Pancreas (tissue), 10 donors: ENCODE data around the gene PAPPA. TPM values are rescaled to one million over a fixed set of nuclear protein-coding genes. Genes with fewer than 3 reads are reported as not detected.

Experiments
- ATAC-seq, 4 donors: fragments of 200-7000 bp; cut with Tn5 transposase; one replicate each; pipeline versions ENCODE4 v1.8.0 to v1.9.1; 2020; ENCODE audit warnings: mild to moderate bottlenecking in 4 of 4, moderate library complexity in 4 of 4
- DNase-seq, 6 donors: peaks; one replicate each; pipeline ENCODE4 v3.0.0-alpha.2; 2020
- FAIRE-seq: peaks from 2 replicates; lab custom pipeline; 2012; peaks lifted over from hg19 to GRCh38; lab: Jason Lieb, UNC
- H3K27ac ChIP-seq, 4 donors: fragments of 200-600 bp; sonication (generic); 1 replicate in 3 of 4; 2 replicates in 1 of 4; pipeline versions ENCODE4 v1.5.0 to v1.8.0; 2020
- H3K27me3 ChIP-seq, 4 donors: fragments of 200-600 bp; one replicate each; pipeline ENCODE4 v1.8.0; 2021
- H3K36me3 ChIP-seq, 3 donors: fragments of 200-600 bp; sonication (generic) in 1 of 3; one replicate each; pipeline versions ENCODE4 v1.5.0 to v1.8.0; 2020 to 2021
- H3K4me1 ChIP-seq, 3 donors: fragments of 200-600 bp; one replicate each; pipeline ENCODE4 v1.8.0; 2021
- H3K4me3 ChIP-seq, 4 donors: fragments of 200-600 bp; sonication (generic) in 2 of 4; one replicate each; pipeline versions ENCODE4 v1.5.0 to v1.8.0; 2020 to 2021
- H3K9me3 ChIP-seq, 4 donors: fragments of 200-600 bp; one replicate each; pipeline ENCODE4 v1.8.0; 2021
- WGBS, 2 donors: extraction: QIAGEN DNeasy Blood & Tissue Kit; methylation state at CpG; one replicate each; pipeline ENCODE4 v1.1.7; 2013; 5-methylcytosine and 5-hydroxymethylcytosine counted together
- intact Hi-C, 3 donors: fragments of 100-400 bp; cut with DNase I; formaldehyde crosslinking; loops; one replicate each; pipeline versions ENCODE4 v1.11.1 to v1.14.2; 2022
- polyA plus RNA-seq, 2 donors: library from polyadenylated mRNA; stranded (reverse); fragments of 200-250 nt; gene quantifications; one replicate each; pipeline ENCODE4 v1.2.3, GENCODE V29; 2013
- total RNA-seq, 6 donors: library from RNA; stranded (reverse); fragmentation: NEBNext Ultra II Directional in 4 of 6; extraction: Animal tissue kit (Norgen Biotek cat#: 25700) in 4 of 6; gene quantifications; one replicate each; pipeline versions ENCODE4 v1.2.1 to v1.2.4, GENCODE V29; 2021 to 2023
- TF ChIP-seq, protein P1 (sequence below), 4 donors: fragments of 200-600 bp; sonication (generic) in 3 of 4; IDR thresholded peaks; one replicate each; pipeline versions ENCODE4 v1.5.0 to v1.8.0; 2021; ENCODE audit warnings: antibody characterized with exemption in 4 of 4
- donor health status: healthy with polysubstance abuse.
- donor health status: DM: no; HTN: no; CAD: no; lungs with moderate emphysema.
- donor health status: DM: no; HTN: no; CAD: no.
- donor health status: control.
- donor health status: control.
- donor health status: Bipolar disorder and iron deficiency.
- donor health status: DM: yes; HTN: yes; CAD: no.
- donor health status: DM: no; HTN: no; CAD: no.
- donor health status: DM: no; HTN: no; CAD: no.
- donor health status: DM: yes; HTN: yes; CAD: no.

PAPPA gene
- total and polyA plus RNA-seq, 8 donors: 0.11 to 3.4 (median 0.76) TPM

DNA sequence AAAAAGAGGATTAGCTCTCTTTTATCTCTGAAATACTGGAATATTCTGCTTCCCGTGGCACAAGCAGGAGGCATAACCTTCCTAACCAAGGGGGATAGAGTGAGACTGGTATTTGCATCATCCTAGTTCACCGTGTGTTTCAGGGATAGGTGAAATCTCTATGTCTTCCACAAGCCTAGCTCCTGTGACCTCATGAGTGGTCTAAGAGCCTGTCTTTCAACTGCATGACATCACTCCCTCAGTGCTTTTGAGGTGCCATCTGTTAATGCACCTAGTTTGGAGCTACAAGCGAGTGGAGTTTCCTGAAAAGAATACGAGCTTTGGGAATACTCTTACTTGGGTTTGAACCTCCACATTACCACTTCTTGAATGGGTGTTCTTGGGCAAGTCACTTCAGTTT, 181.8 kb downstream of the PAPPA start:
- H3K4me3 ChIP-seq: no peak overlapping the region
- H3K27me3 ChIP-seq: no peaks in the 10 kb centered on the region
- FAIRE-seq (no peak), ATAC-seq (no peak), DNase-seq (no peak)
- intact Hi-C loops: no loop called here
- no peaks in the 10 kb centered on the region for H3K9me3 ChIP-seq
- H3K36me3 ChIP-seq: no peaks in the 10 kb centered on the region
- TF ChIP-seq, protein P1, sequence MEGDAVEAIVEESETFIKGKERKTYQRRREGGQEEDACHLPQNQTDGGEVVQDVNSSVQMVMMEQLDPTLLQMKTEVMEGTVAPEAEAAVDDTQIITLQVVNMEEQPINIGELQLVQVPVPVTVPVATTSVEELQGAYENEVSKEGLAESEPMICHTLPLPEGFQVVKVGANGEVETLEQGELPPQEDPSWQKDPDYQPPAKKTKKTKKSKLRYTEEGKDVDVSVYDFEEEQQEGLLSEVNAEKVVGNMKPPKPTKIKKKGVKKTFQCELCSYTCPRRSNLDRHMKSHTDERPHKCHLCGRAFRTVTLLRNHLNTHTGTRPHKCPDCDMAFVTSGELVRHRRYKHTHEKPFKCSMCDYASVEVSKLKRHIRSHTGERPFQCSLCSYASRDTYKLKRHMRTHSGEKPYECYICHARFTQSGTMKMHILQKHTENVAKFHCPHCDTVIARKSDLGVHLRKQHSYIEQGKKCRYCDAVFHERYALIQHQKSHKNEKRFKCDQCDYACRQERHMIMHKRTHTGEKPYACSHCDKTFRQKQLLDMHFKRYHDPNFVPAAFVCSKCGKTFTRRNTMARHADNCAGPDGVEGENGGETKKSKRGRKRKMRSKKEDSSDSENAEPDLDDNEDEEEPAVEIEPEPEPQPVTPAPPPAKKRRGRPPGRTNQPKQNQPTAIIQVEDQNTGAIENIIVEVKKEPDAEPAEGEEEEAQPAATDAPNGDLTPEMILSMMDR (IDR thresholded peaks at IDR 0.05): no peak
- no peak overlapping the region for H3K27ac ChIP-seq
- H3K4me1 ChIP-seq: peaks cover 0 to 10% (median 0%) of the 10 kb centered on the region in 3 donors
- WGBS, 2 donors: 78 to 79% methylated on average over 4 of the region's 4 CpGs

DNA sequence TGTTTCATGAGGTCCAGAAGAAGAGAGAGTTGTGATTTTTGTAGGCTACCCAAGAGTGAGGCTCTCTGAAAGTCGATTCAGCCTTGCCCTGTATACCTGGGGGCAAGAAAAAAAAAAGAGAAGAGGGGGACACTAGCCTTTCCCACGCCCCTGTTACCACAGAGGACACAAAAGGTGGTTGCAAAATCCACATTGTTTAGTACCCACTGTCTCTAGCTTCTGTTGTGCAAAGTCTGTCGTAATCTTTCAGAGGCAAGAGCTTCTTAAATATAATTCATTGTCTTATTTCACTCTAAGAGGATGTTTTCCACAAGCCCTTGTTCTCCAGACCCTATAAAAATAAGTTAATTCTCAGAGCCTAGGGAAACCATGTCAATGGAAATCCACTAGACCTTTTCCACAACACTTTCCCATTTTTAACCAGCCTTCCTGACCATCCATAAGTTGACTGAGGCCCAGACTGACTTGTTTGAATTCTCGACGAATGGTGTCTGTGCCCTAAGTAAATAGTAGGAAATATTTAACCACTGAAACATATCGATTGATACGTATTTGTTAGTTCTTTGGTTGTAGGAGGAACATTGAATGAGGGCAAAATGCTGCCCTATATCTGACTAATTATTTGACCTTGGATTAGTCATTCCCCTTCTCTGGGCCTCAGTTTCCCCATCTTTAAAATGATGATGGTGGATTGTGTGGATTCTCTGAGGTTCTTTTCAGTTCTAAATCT, 182.7 kb downstream of the PAPPA start:
- Histone ChIP-seq H3K27ac (no peak overlapping the region), H3K4me3 (no peak overlapping the region), H3K4me1 (peaks cover 0 to 10% (median 0%) of the 10 kb centered on the region in 3 donors), H3K36me3 (no peaks in the 10 kb centered on the region), H3K9me3 (no peaks in the 10 kb centered on the region), H3K27me3 (no peaks in the 10 kb centered on the region)
- DNase-seq: no peak
- WGBS, 2 donors: 40 to 45% methylated on average over 7 of the region's 7 CpGs
- intact Hi-C loops: no loop called here
- no peak for FAIRE-seq
- no peak for ATAC-seq
- TF ChIP-seq, protein P1 (IDR thresholded peaks at IDR 0.05): no peak

DNA sequence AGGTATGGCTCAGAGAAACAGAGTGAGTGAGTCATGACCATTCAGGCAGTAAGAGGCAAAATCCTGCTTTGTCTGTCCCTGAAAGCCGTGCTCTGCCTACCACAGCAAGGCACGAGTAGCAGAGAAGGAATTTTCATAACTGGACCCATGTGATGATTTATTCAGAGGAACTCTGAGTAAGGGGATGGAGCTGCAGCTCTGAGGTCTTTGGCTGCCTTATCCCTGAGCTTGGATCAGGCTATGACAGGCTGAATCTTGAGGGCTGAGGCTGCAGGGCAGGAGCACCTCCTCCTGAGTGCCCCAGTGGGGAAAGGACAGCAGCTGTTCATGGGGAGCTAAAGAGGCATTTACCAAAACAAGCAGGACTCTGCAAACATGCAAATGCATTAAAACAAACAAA, 183.4 kb downstream of the PAPPA start:
- intact Hi-C loops: no loop called here
- ATAC-seq (peak in 2 of 4 donors; percentile 22 to 44), DNase-seq (no peak), FAIRE-seq (no peak)
- WGBS, 2 donors: 23 to 35% methylated on average over 2 of the region's 2 CpGs
- H3K27me3 ChIP-seq: no peaks in the 10 kb centered on the region
- peaks cover 0 to 10% (median 0%) of the 10 kb centered on the region in 3 donors for H3K4me1 ChIP-seq
- no peak overlapping the region for H3K4me3 ChIP-seq
- no peaks in the 10 kb centered on the region for H3K9me3 ChIP-seq
- TF ChIP-seq, protein P1 (IDR thresholded peaks at IDR 0.05): no peak
- H3K27ac ChIP-seq: no peak overlapping the region
- no peaks in the 10 kb centered on the region for H3K36me3 ChIP-seq

DNA sequence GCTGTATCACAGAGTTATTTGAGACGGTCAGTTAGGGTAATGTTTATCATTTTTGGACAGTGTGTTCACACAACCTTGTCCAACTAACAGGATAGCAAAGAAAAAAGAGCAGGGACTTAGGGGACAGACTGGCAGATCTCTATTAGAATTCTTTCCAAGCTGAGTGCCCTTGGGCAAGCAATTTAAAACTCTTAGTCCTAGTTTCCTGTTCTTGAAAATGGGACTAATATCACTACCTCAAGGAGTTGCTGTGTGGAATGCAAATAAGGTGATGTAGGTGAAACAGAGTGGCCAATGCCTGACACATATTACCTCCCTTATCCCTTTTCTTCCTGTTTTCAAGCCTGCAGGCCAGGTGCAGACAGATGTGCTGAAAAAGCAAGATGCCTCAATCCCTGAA, 186.7 kb downstream of the PAPPA start:
- Histone ChIP-seq H3K4me1 (peaks cover 0 to 10% (median 0%) of the 10 kb centered on the region in 3 donors), H3K36me3 (no peaks in the 10 kb centered on the region), H3K27ac (no peak overlapping the region), H3K9me3 (no peaks in the 10 kb centered on the region), H3K27me3 (no peaks in the 10 kb centered on the region), H3K4me3 (no peak overlapping the region)
- no peak for ATAC-seq
- 43 to 46% methylated on average over 1 of the region's 1 CpG for WGBS, 2 donors
- intact Hi-C loops: no loop called here
- DNase-seq: no peak
- TF ChIP-seq, protein P1 (IDR thresholded peaks at IDR 0.05): no peak
- FAIRE-seq: no peak

DNA sequence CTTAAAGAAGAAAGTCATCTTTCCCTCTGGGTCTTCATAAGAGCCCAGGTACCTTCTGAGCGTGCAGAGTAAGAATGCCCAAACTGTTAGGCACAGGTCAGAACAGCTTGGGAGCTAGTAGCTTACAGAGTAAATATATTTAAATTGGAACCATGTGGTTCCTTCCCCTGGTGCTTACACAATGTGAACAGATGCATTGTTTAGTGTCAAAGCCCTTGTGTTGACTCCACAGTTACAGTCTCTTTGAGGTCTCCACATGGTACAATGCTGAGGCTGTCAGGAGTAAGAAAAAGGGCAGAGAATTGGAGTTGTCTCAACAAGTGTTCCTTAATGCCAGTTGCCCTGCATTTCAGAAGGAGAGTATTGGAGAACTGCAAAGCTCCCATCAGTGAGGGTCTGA, 188.5 kb downstream of the PAPPA start:
- intact Hi-C loops: no loop called here
- no peaks in the 10 kb centered on the region for H3K9me3 ChIP-seq
- 90% methylated on average over 1 of the region's 1 CpG for WGBS, 2 donors
- H3K27me3 ChIP-seq: no peaks in the 10 kb centered on the region
- TF ChIP-seq, protein P1 (IDR thresholded peaks at IDR 0.05): no peak
- ATAC-seq (no peak), DNase-seq (no peak), FAIRE-seq (no peak)
- no peak overlapping the region for H3K27ac ChIP-seq
- H3K4me1 ChIP-seq: no peaks in the 10 kb centered on the region
- no peak overlapping the region for H3K4me3 ChIP-seq
- no peaks in the 10 kb centered on the region for H3K36me3 ChIP-seq
